Measurements from ENCODE around the gene RNASEH2A. TPM values are rescaled to one million over a fixed set of nuclear protein-coding genes. Genes with fewer than 3 reads are reported as not detected.

The RNASEH2A gene
- total RNA-seq, 6 donors from 2014 or later: 4.2 to 7.6 (median 5.6) TPM

- Histone ChIP-seq H3K4me1 (peaks cover 28 to 37% (median 32%) of the 10 kb centered on the region in 4 donors), H3K36me3 (peaks cover 0 to 20% (median 11%) of the 10 kb centered on the region in 4 donors), H3K4me3 (peak overlapping the region in 3 of 4 donors; percentile 67 to 81 (median 71)), H3K9me3 (no peaks in the 10 kb centered on the region), H3K27me3 (no peaks in the 10 kb centered on the region), H3K27ac (no peak overlapping the region)
- DNase-seq (no peak), ATAC-seq (ENCODE audit: low FRiP score in 2 of 2) (no peak)
- TF ChIP-seq EP300 (IDR thresholded peaks at IDR 0.05) (no peak), POLR2AphosphoS5 (IDR thresholded peaks at IDR 0.05) (no peak), POLR2A (IDR thresholded peaks at IDR 0.05) (no peak)
- 75 to 100% methylated on average over 1 of the region's 1 CpG for WGBS, 2 donors
Measured at GRCh38 chr19:12800466-12800770, 6.0 kb upstream of the RNASEH2A start.

DNA sequence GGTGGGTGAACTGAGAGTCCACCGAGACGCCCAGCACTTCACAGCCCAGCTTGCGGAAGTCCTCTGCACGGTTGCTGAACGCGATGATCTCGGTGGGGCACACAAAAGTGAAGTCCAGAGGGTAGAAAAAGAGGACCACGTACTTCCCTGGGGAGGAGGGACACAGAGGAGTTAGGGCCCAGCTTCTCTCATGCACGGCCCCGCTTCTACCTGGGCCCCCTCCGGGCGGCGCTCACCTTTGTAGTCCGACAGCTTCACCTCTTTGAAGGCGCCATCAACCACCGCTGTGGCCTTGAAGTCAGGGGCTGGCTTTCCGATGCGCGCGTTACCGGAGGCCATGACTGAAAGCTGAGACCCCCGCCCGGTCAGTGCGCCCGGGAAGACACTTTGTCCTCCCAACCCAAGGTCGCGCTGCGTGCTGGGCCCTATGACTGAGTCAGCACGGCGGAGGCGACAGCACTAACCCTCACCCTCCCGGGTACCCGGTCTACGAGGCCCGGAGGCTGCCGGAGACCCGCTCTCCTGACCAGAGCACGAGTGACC lies 5.4 kb upstream of the RNASEH2A start:
- Histone ChIP-seq H3K27ac (peak overlapping the region; percentile 40 to 83 (median 82)), H3K9me3 (no peaks in the 10 kb centered on the region), H3K4me1 (peaks cover 24 to 34% (median 28%) of the 10 kb centered on the region in 4 donors), H3K27me3 (no peaks in the 10 kb centered on the region), H3K36me3 (peaks cover 0 to 20% (median 11%) of the 10 kb centered on the region in 4 donors), H3K4me3 (peak overlapping the region; percentile 67 to 83 (median 76))
- peak; percentile 25 to 86 for DNase-seq
- 12 to 14% methylated on average over 3 to 28 of the region's 38 CpGs for WGBS, 2 donors
- peak in 1 of 2 donors; percentile 33 for ATAC-seq (ENCODE audit: low FRiP score in 2 of 2)
- TF ChIP-seq POLR2A (IDR thresholded peaks at IDR 0.05) (no peak), POLR2AphosphoS5 (IDR thresholded peaks at IDR 0.05) (no peak), EP300 (IDR thresholded peaks at IDR 0.05) (no peak)

- no peaks in the 10 kb centered on the region for H3K9me3 ChIP-seq
- TF ChIP-seq POLR2AphosphoS5 (IDR thresholded peaks at IDR 0.05) (peak; percentile 86 to 95), EP300 (IDR thresholded peaks at IDR 0.05) (peak in 1 of 4 donors; percentile 12), CTCF (IDR thresholded peaks at IDR 0.05) (peak in 2 of 6 experiments; percentile 17 to 28), POLR2A (IDR thresholded peaks at IDR 0.05) (peak in 3 of 4 donors; percentile 82 to 95 (median 83))
- H3K4me1 ChIP-seq: peaks cover 20 to 33% (median 24%) of the 10 kb centered on the region in 4 donors
- no peaks in the 10 kb centered on the region for H3K27me3 ChIP-seq
- H3K4me3 ChIP-seq: peak within 1 kb of the TSS; percentile 67 to 83 (median 76)
- peak within 1 kb of the TSS; percentile 40 to 83 (median 82) for H3K27ac ChIP-seq
- peaks cover 0 to 20% (median 11%) of the 10 kb centered on the region in 4 donors for H3K36me3 ChIP-seq
- ATAC-seq (ENCODE audit: low FRiP score in 2 of 2) (peak; percentile 87 to 90), DNase-seq (peak; percentile 70 to 95)
- 0 to 1% methylated on average over 12 to 19 of the region's 78 CpGs for WGBS, 2 donors
Measured at GRCh38 chr19:12801466-12802266, 4.7 kb upstream of the RNASEH2A start, which contains the start of the genes PRDX2 and THSD8. Gene PRDX2, minus strand, starts transcription at chr19:12801800. Its CDS starts 539 bp downstream, at chr19:12801261. Gene THSD8, plus strand, starts transcription at chr19:12802069. Its CDS starts 3 bp downstream, at chr19:12802072.

DNA sequence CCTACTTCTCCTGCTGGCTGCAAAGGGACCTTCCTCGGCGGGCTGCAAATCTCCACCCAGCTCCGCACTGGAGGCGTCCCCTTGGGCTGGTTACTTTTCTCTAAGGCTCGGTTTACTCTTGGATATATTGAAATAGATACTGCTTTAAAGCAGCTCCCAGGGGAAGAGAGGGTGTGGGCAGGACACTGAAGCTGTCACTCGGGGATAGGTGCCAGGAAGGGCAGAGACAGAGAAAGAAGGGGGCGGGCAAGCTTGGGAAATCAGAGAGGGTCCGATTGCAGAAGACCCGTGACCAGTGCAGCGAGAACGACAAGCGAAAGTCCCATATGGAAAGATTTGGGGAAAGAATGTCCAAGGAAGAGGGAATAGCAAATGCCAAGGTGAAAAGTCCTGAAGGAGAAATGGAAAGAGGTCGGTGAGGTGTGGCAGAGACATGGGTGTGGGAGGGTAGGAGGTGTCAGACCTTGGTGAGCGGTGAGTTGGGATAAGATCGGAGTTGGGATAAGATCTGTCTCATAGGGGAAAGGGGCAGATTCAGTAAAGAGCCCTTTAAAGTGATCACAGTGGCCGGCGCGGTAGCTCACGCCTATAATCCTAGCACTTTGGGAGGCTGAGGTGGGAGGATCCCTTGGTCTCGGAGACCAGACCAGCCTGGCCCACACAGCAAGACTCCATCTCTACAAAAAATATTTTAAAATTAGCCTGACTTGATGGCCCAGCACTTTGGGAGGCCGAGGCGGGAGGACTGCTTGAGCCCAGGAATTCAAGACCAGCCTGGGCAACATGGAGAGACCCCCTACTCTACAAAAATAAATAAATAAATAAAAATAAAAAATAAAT lies 3.9 kb upstream of the RNASEH2A start:
- TF ChIP-seq EP300 (IDR thresholded peaks at IDR 0.05): no peak
- no peak for TF ChIP-seq CTCF (IDR thresholded peaks at IDR 0.05)
- no peak for TF ChIP-seq POLR2AphosphoS5 (IDR thresholded peaks at IDR 0.05)
- TF ChIP-seq POLR2A (IDR thresholded peaks at IDR 0.05): no peak
- 41 to 45% methylated on average over 22 of the region's 22 CpGs for WGBS, 2 donors
- DNase-seq (no peak), ATAC-seq (ENCODE audit: low FRiP score in 2 of 2) (no peak)
- no peaks in the 10 kb centered on the region for H3K9me3 ChIP-seq
- peaks cover 26 to 40% (median 31%) of the 10 kb centered on the region in 4 donors for H3K4me1 ChIP-seq
- H3K36me3 ChIP-seq: peaks cover 0 to 20% (median 11%) of the 10 kb centered on the region in 4 donors
- peak overlapping the region; percentile 67 to 83 (median 76) for H3K4me3 ChIP-seq
- H3K27ac ChIP-seq: peak overlapping the region in 3 of 4 donors; percentile 82 to 83 (median 83)
- H3K27me3 ChIP-seq: no peaks in the 10 kb centered on the region

- Histone ChIP-seq H3K4me3 (no peak overlapping the region), H3K27me3 (no peaks in the 10 kb centered on the region), H3K27ac (no peak overlapping the region), H3K4me1 (peaks cover 26 to 40% (median 31%) of the 10 kb centered on the region in 4 donors), H3K36me3 (peaks cover 0 to 18% (median 8%) of the 10 kb centered on the region in 4 donors), H3K9me3 (no peaks in the 10 kb centered on the region)
- TF ChIP-seq POLR2AphosphoS5 (IDR thresholded peaks at IDR 0.05) (no peak), CTCF (IDR thresholded peaks at IDR 0.05) (no peak), POLR2A (IDR thresholded peaks at IDR 0.05) (no peak), EP300 (IDR thresholded peaks at IDR 0.05) (no peak)
- ATAC-seq (ENCODE audit: low FRiP score in 2 of 2) (no peak), DNase-seq (peak in 1 of 2 donors; percentile 71)
- WGBS, 2 donors: 87 to 96% methylated on average over 26 of the region's 26 CpGs
Measured at GRCh38 chr19:12804051-12804450, 2.3 kb upstream of the RNASEH2A start.

All from upper lobe of left lung (tissue), 6 donors.